Subcutaneous abdominal adipose tissue (tissue), 5 donors: ENCODE data around the gene ANP32B.

ENCODE experiments used
- H3K27ac ChIP-seq: one replicate; pipeline ENCODE4 v1.7.0; 2013; ENCODE audit warnings: low read depth, mild to moderate bottlenecking, inconsistent platforms, low read length, moderate library complexity
- H3K27me3 ChIP-seq, 5 donors: one replicate each; pipeline ENCODE4 v1.7.0; 2013; ENCODE audit warnings: low read length in 5 of 5, inconsistent platforms in 1 of 5; ENCODE audit not compliant: control insufficient read depth in 5 of 5, insufficient read depth in 4 of 5
- H3K36me3 ChIP-seq, 5 donors: one replicate each; pipeline ENCODE4 v1.7.0; 2013; ENCODE audit warnings: low read length in 5 of 5; ENCODE audit not compliant: control insufficient read depth in 5 of 5, insufficient read depth in 5 of 5
- H3K4me1 ChIP-seq, 5 donors: one replicate each; pipeline ENCODE4 v1.7.0; 2013; ENCODE audit warnings: low read length in 5 of 5, mild to moderate bottlenecking in 3 of 5, moderate library complexity in 1 of 5; ENCODE audit not compliant: control insufficient read depth in 5 of 5, insufficient read depth in 5 of 5
- H3K4me3 ChIP-seq, 5 donors: one replicate each; pipeline ENCODE4 v1.7.0; 2013; ENCODE audit warnings: low read length in 5 of 5, low read depth in 1 of 5
- H3K9ac ChIP-seq, 5 donors: one replicate each; pipeline ENCODE4 v1.7.0; 2013; ENCODE audit warnings: low read length in 5 of 5, mild to moderate bottlenecking in 4 of 5, moderate library complexity in 3 of 5
- H3K9me3 ChIP-seq, 5 donors: one replicate each; pipeline ENCODE4 v1.7.0; 2013; ENCODE audit warnings: low read length in 5 of 5; ENCODE audit not compliant: control insufficient read depth in 5 of 5
- donor health status: healthy.
- donor health status: healthy.
- donor health status: healthy.
- donor health status: healthy.
- donor health status: healthy.

The ANP32B gene

GRCh38 chr9:98037357-98037756 lies 54.2 kb downstream of the ANP32B start:
- Histone ChIP-seq H3K4me3 (no peak overlapping the region), H3K9me3 (no peaks in the 10 kb centered on the region), H3K36me3 (no peaks in the 10 kb centered on the region), H3K27ac (no peak overlapping the region), H3K27me3 (no peaks in the 10 kb centered on the region), H3K4me1 (peaks cover 0 to 20% (median 11%) of the 10 kb centered on the region in 5 donors), H3K9ac (no peak overlapping the region)

GRCh38 chr9:98038958-98039357 lies 55.8 kb downstream of the ANP32B start:
- Histone ChIP-seq H3K4me1 (peaks cover 0 to 20% (median 11%) of the 10 kb centered on the region in 5 donors), H3K4me3 (no peak overlapping the region), H3K27me3 (no peaks in the 10 kb centered on the region), H3K9me3 (no peaks in the 10 kb centered on the region), H3K36me3 (no peaks in the 10 kb centered on the region), H3K27ac (no peak overlapping the region), H3K9ac (no peak overlapping the region)

GRCh38 chr9:98039607-98040017 lies 56.5 kb downstream of the ANP32B start:
- no peak overlapping the region for H3K27ac ChIP-seq
- no peak overlapping the region for H3K4me3 ChIP-seq
- peaks cover 0 to 18% (median 9%) of the 10 kb centered on the region in 5 donors for H3K4me1 ChIP-seq
- no peaks in the 10 kb centered on the region for H3K9me3 ChIP-seq
- no peaks in the 10 kb centered on the region for H3K36me3 ChIP-seq
- H3K9ac ChIP-seq: no peak overlapping the region
- no peaks in the 10 kb centered on the region for H3K27me3 ChIP-seq

GRCh38 chr9:98040212-98040611 lies 57.1 kb downstream of the ANP32B start:
- Histone ChIP-seq H3K9ac (no peak overlapping the region), H3K27me3 (no peaks in the 10 kb centered on the region), H3K36me3 (no peaks in the 10 kb centered on the region), H3K4me1 (peaks cover 0 to 12% (median 6%) of the 10 kb centered on the region in 5 donors), H3K4me3 (no peak overlapping the region), H3K27ac (no peak overlapping the region), H3K9me3 (no peaks in the 10 kb centered on the region)

- H3K36me3 ChIP-seq: no peaks in the 10 kb centered on the region
- H3K27ac ChIP-seq: no peak overlapping the region
- no peak overlapping the region for H3K9ac ChIP-seq
- no peak overlapping the region for H3K4me3 ChIP-seq
- peaks cover 0 to 9% (median 8%) of the 10 kb centered on the region in 5 donors for H3K4me1 ChIP-seq
- no peaks in the 10 kb centered on the region for H3K9me3 ChIP-seq
- H3K27me3 ChIP-seq: no peaks in the 10 kb centered on the region
Observed at GRCh38 chr9:98043915-98044314, 60.8 kb downstream of the ANP32B start.

- H3K36me3 ChIP-seq: no peaks in the 10 kb centered on the region
- no peak overlapping the region for H3K9ac ChIP-seq
- H3K9me3 ChIP-seq: no peaks in the 10 kb centered on the region
- no peak overlapping the region for H3K27ac ChIP-seq
- peaks cover 0 to 9% (median 8%) of the 10 kb centered on the region in 5 donors for H3K4me1 ChIP-seq
- no peaks in the 10 kb centered on the region for H3K27me3 ChIP-seq
- peak overlapping the region in 4 of 5 donors; percentile 17 to 55 (median 44) for H3K4me3 ChIP-seq
Observed at GRCh38 chr9:98045234-98046179, 62.4 kb downstream of the ANP32B start.

- no peaks in the 10 kb centered on the region for H3K36me3 ChIP-seq
- H3K4me3 ChIP-seq: no peak overlapping the region
- no peak overlapping the region for H3K9ac ChIP-seq
- no peaks in the 10 kb centered on the region for H3K9me3 ChIP-seq
- no peak overlapping the region for H3K27ac ChIP-seq
- H3K4me1 ChIP-seq: peaks cover 0 to 9% (median 8%) of the 10 kb centered on the region in 5 donors
- H3K27me3 ChIP-seq: no peaks in the 10 kb centered on the region
Observed at GRCh38 chr9:98046180-98046543, 63.0 kb downstream of the ANP32B start.

- Histone ChIP-seq H3K4me1 (peaks cover 0 to 9% (median 8%) of the 10 kb centered on the region in 5 donors), H3K4me3 (no peak overlapping the region)
Observed at GRCh38 chr9:98047002-98047401, 63.9 kb downstream of the ANP32B start.

GRCh38 chr9:98049288-98050072 lies 66.3 kb downstream of the ANP32B start:
- H3K27me3 ChIP-seq: no peaks in the 10 kb centered on the region
- H3K36me3 ChIP-seq: no peaks in the 10 kb centered on the region
- no peak overlapping the region for H3K4me3 ChIP-seq
- no peak overlapping the region for H3K27ac ChIP-seq
- peaks cover 0 to 9% (median 8%) of the 10 kb centered on the region in 5 donors for H3K4me1 ChIP-seq
- no peaks in the 10 kb centered on the region for H3K9me3 ChIP-seq
- H3K9ac ChIP-seq: no peak overlapping the region

More at GRCh38 chr9:98047002-98047401, 63.9 kb downstream of the ANP32B start:
- Histone ChIP-seq H3K27me3 (no peaks in the 10 kb centered on the region), H3K9ac (no peak overlapping the region), H3K36me3 (no peaks in the 10 kb centered on the region), H3K9me3 (no peaks in the 10 kb centered on the region), H3K27ac (no peak overlapping the region)

GRCh38 chr9:98050351-98050750 lies 67.2 kb downstream of the ANP32B start:
- Histone ChIP-seq H3K9me3 (no peaks in the 10 kb centered on the region), H3K27ac (no peak overlapping the region), H3K9ac (no peak overlapping the region), H3K36me3 (no peaks in the 10 kb centered on the region), H3K4me1 (peaks cover 0 to 9% (median 6%) of the 10 kb centered on the region in 5 donors), H3K4me3 (no peak overlapping the region), H3K27me3 (no peaks in the 10 kb centered on the region)
